ENCODE results near the gene ST3GAL4. TPM values are rescaled to one million over a fixed set of nuclear protein-coding genes. Genes with fewer than 3 reads are reported as not detected.

Gene ST3GAL4
- total RNA-seq, 1 experiment from 2014 or later = 17.3 TPM

GRCh38 chr11:126418887-126419286, 63.4 kb downstream of the ST3GAL4 start:
- H3K36me3 Mint-ChIP-seq = no peaks in the 10 kb centered on the region
- POLR2A ChIA-PET = no interaction called here
- CTCF ChIA-PET = interaction anchor here (1.3 to 1.6 kb wide), 2 partner anchors 62 to 108 kb away, joined by 3 to 5 read pairs; no protein-coding TSS in a partner anchor
- no peak for DNase-seq (ENCODE audit: low spot score)
- H3K4me1 Mint-ChIP-seq = peaks cover 14% of the 10 kb centered on the region
- peaks cover 8% of the 10 kb centered on the region for H3K27me3 Mint-ChIP-seq (ENCODE audit: low read depth)
- no peak for TF ChIP-seq HMGXB4 (CRISPR knock-in tag; IDR thresholded peaks at IDR 0.05)
- TF ChIP-seq MAX (CRISPR knock-in tag; IDR thresholded peaks at IDR 0.05) = no peak
- TF ChIP-seq GRHL2 (CRISPR knock-in tag; IDR thresholded peaks at IDR 0.05; ENCODE audit: insufficient replicate concordance, severe bottlenecking) = no peak
- TF ChIP-seq PREB (CRISPR knock-in tag; IDR thresholded peaks at IDR 0.05; ENCODE audit: borderline replicate concordance) = no peak
- no peak for TF ChIP-seq IRF1 (CRISPR knock-in tag; IDR thresholded peaks at IDR 0.05)
- no peak for TF ChIP-seq CREM (CRISPR knock-in tag; IDR thresholded peaks at IDR 0.05)
- TF ChIP-seq ZNF138 (CRISPR knock-in tag; conservative IDR thresholded peaks at IDR 0.05) = no peak
- H3K9me3 Mint-ChIP-seq = no peaks in the 10 kb centered on the region
- no peak overlapping the region for H3K4me3 Mint-ChIP-seq
- H3K27ac Mint-ChIP-seq = no peak overlapping the region
- ATAC-seq = no peak

GRCh38 chr11:126419801-126420697, 64.6 kb downstream of the ST3GAL4 start:
- no peaks in the 10 kb centered on the region for H3K36me3 Mint-ChIP-seq
- H3K27ac Mint-ChIP-seq = no peak overlapping the region
- H3K9me3 Mint-ChIP-seq = no peaks in the 10 kb centered on the region
- CTCF ChIA-PET = interaction anchor here (1.3 to 1.6 kb wide), 4 partner anchors 8 to 110 kb away, joined by 3 to 5 read pairs (median 4); no protein-coding TSS in a partner anchor
- no peak overlapping the region for H3K4me3 Mint-ChIP-seq
- H3K4me1 Mint-ChIP-seq = peaks cover 20% of the 10 kb centered on the region
- POLR2A ChIA-PET = interaction anchor here (0.7 kb wide), 1 partner anchor 1760 kb away, joined by 7 read pairs; no protein-coding TSS in a partner anchor
- DNase-seq (ENCODE audit: low spot score) (no peak), ATAC-seq (no peak)
- H3K27me3 Mint-ChIP-seq (ENCODE audit: low read depth) = peaks cover 8% of the 10 kb centered on the region
- TF ChIP-seq ZNF317 (CRISPR knock-in tag; IDR thresholded peaks at IDR 0.05; ENCODE audit: borderline replicate concordance, low read depth) = no peak
- no peak for TF ChIP-seq AR (CRISPR knock-in tag; IDR thresholded peaks at IDR 0.05)
- TF ChIP-seq SMAD3 (CRISPR knock-in tag; IDR thresholded peaks at IDR 0.05; ENCODE audit: borderline replicate concordance) = no peak
- no peak for TF ChIP-seq FOXK1 (CRISPR knock-in tag; IDR thresholded peaks at IDR 0.05)
- TF ChIP-seq EMX1 (CRISPR knock-in tag; IDR thresholded peaks at IDR 0.05) = no peak
- no peak for TF ChIP-seq ATF6 (CRISPR knock-in tag; IDR thresholded peaks at IDR 0.05)
- TF ChIP-seq ERG (CRISPR knock-in tag; IDR thresholded peaks at IDR 0.05) = no peak
- no peak for TF ChIP-seq ATF2 (CRISPR knock-in tag; IDR thresholded peaks at IDR 0.05; ENCODE audit: borderline replicate concordance, low read depth)
- no peak for TF ChIP-seq ZSCAN18 (CRISPR knock-in tag; IDR thresholded peaks at IDR 0.05)
- no peak for TF ChIP-seq USF1 (CRISPR knock-in tag; IDR thresholded peaks at IDR 0.05)
